H1 (cell line): ENCODE data around the gene ILK. TPM values are rescaled to one million over a fixed set of nuclear protein-coding genes. Genes with fewer than 3 reads are reported as not detected.

Source experiments
- ASH2L ChIP-seq: fragments of 200-600, 300-600 bp; sonication (generic); IDR thresholded peaks from one replicate; pipeline ENCODE4 v1.7.1; 2017; ENCODE audit warnings: low read length
- BACH1 ChIP-seq: IDR thresholded peaks from 2 replicates; pipeline ENCODE4 v1.6.1; 2012; ENCODE audit warnings: low read length, improper control_type of control experiment
- CEBPB ChIP-seq: IDR thresholded peaks from 2 replicates; pipeline ENCODE4 v1.6.1; 2012; ENCODE audit warnings: low read depth, low read length
- CHD7 ChIP-seq: fragments of 300-600 bp; sonication (generic); IDR thresholded peaks from 2 replicates; pipeline ENCODE4 v1.7.1; 2012; ENCODE audit warnings: low read length, moderate library complexity, mild to moderate bottlenecking, inconsistent platforms; ENCODE audit not compliant: insufficient replicate concordance
- E2F6 ChIP-seq: IDR thresholded peaks from 2 replicates; pipeline ENCODE4 v1.6.1; 2012; ENCODE audit warnings: inconsistent platforms
- EP300 ChIP-seq, 2 experiments: IDR thresholded peaks; 1 replicate in 1 of 2; 2 replicates in 1 of 2; pipeline ENCODE4 v1.6.1; 2011 to 2012; ENCODE audit warnings: low read depth in 2 of 2, low read length in 2 of 2, mild to moderate bottlenecking in 2 of 2, borderline replicate concordance in 1 of 2, inconsistent platforms in 1 of 2, moderate library complexity in 1 of 2
- HDAC6 ChIP-seq: IDR thresholded peaks from one replicate; pipeline ENCODE4 v1.7.1; 2012; ENCODE audit warnings: low read depth, mild to moderate bottlenecking, inconsistent platforms, low read length, moderate library complexity
- POLR2AphosphoS5 ChIP-seq: IDR thresholded peaks from 2 replicates; pipeline ENCODE4 v1.6.1; 2011; ENCODE audit warnings: low read depth, low read length
- SRF ChIP-seq: IDR thresholded peaks from 2 replicates; pipeline ENCODE4 v1.6.1; 2011; ENCODE audit warnings: mild to moderate bottlenecking, low read depth, low read length, moderate library complexity
- TEAD4 ChIP-seq: IDR thresholded peaks from 2 replicates; pipeline ENCODE4 v1.6.1; 2012; ENCODE audit warnings: low read depth, low read length, inconsistent platforms, mixed read lengths
- polyA plus RNA-seq, 7 experiments: library from polyadenylated mRNA; depleted of rRNA in 3 of 7; stranded (reverse) in 5 of 7; unstranded in 2 of 7; fragments of >200 nt in 5 of 7; fragments of 200-250 nt in 2 of 7; gene quantifications; 1 replicate in 5 of 7; 2 replicates in 1 of 7; 4 replicates in 1 of 7; pipeline versions ENCODE4 v1.2.1 to v1.2.3, GENCODE V29; 2011 to 2013; ENCODE audit warnings: missing spikeins in 2 of 7, mixed read lengths in 2 of 7
- total RNA-seq: library from RNA; stranded (reverse); fragmentation: NEBNext Ultra II Directional; extraction: Animal tissue kit (Norgen Biotek cat#: 25700); gene quantifications from 2 replicates; pipeline ENCODE4 v1.2.1, GENCODE V29; 2021

The ILK gene
- total and polyA plus RNA-seq, 2 of the 8 experiments (the other 6 are each of a cell fraction or from before 2014, with no cell fraction given): 91.4 to 132 TPM

- TF ChIP-seq CHD7 (no peak), BACH1 (no peak), SRF (no peak), CEBPB (no peak), EP300 (IDR thresholded peaks at IDR 0.05; ENCODE audit: borderline replicate concordance in 1 of 2, low read depth in 2 of 2, low read length in 2 of 2) (no peak), HDAC6 (no peak), TEAD4 (no peak), POLR2AphosphoS5 (no peak), ASH2L (no peak), E2F6 (no peak)
Measured at GRCh38 chr11:6627762-6628241, 24.2 kb downstream of the ILK start (continued).
